ENCODE measurements around the gene TMEM266. TPM values are rescaled to one million over a fixed set of nuclear protein-coding genes. Genes with fewer than 3 reads are reported as not detected.

TMEM266 gene
- total RNA-seq, 2 experiments from 2014 or later: 0.14 TPM; not detected in 1

DNA sequence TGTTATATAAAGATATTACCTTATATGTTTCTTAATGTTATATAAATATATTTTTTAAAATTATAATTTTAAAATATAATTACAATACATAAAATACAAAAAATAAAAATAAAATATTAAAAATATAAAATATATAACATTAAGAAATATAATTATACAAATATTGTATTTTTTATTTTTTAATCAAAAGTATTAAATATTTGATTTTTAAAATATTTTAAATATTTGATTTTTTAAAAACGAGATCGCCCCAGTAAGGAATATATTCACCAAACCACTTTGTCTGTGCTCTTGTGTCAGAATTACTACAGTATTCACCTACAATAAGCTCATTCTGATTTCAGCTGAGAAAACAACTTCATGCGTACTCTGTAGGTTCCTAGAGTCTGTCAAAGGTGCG lies 162.4 kb downstream of the TMEM266 start:
- no peaks in the 10 kb centered on the region for H3K27me3 Mint-ChIP-seq
- H3K4me1 Mint-ChIP-seq (ENCODE audit: low read depth): no peaks in the 10 kb centered on the region
- no peak overlapping the region for H3K27ac Mint-ChIP-seq
- ChIA-PET CTCF (interaction anchor here (1.4 to 1.6 kb wide), 2 partner anchors 8 to 14 kb away, joined by 5 to 9 read pairs; no protein-coding TSS in a partner anchor), POLR2A (no interaction called here)
- no peak overlapping the region for H3K4me3 Mint-ChIP-seq
- DNase-seq: no peak
- H3K9me3 Mint-ChIP-seq: no peaks in the 10 kb centered on the region
- intact Hi-C loops (cut with micrococcal nuclease): no loop called here
- H3K36me3 Mint-ChIP-seq: peaks cover 30% of the 10 kb centered on the region

- intact Hi-C loops (cut with micrococcal nuclease): no loop called here
- ChIA-PET CTCF (interaction anchor here (1.4 to 1.6 kb wide), 2 partner anchors 9 to 12 kb away, joined by 5 to 9 read pairs; no protein-coding TSS in a partner anchor), POLR2A (no interaction called here)
- no peak overlapping the region for H3K4me3 Mint-ChIP-seq
- no peaks in the 10 kb centered on the region for H3K4me1 Mint-ChIP-seq (ENCODE audit: low read depth)
- no peaks in the 10 kb centered on the region for H3K27me3 Mint-ChIP-seq
- no peak for DNase-seq
- H3K9me3 Mint-ChIP-seq: no peaks in the 10 kb centered on the region
- H3K36me3 Mint-ChIP-seq: peaks cover 30% of the 10 kb centered on the region
- no peak overlapping the region for H3K27ac Mint-ChIP-seq
Observed at GRCh38 chr15:76223521-76223920, 163.7 kb downstream of the TMEM266 start.

DNA sequence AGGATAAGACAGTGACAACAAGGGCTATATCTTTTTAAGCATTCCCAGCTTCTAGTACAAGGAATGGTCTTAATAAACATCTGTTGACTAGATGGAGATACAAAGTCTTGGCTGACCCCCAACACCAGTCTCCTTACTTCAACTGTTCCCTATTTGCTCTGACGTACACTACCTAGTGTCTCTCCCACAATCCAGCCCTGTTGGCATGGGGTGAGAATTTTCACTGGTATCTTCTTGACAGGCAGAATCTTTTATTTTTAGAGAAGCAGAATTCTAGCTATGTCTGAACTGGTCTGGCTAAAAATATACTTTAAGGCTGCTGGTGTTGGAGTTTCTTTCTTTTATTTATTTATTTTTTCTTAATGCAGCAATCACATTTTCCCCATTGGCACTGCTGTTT lies 169.5 kb downstream of the TMEM266 start:
- Mint-ChIP-seq H3K27ac (no peak overlapping the region), H3K27me3 (no peaks in the 10 kb centered on the region), H3K4me3 (no peak overlapping the region), H3K4me1 (ENCODE audit: low read depth) (no peaks in the 10 kb centered on the region), H3K9me3 (no peaks in the 10 kb centered on the region), H3K36me3 (peaks cover 16% of the 10 kb centered on the region)
- no peak for DNase-seq
- ChIA-PET POLR2A (no interaction called here), CTCF (interaction anchor here (1.6 kb wide), 1 partner anchor 32 kb away, joined by 3 read pairs; no protein-coding TSS in a partner anchor)
- intact Hi-C loops (cut with micrococcal nuclease): no loop called here

DNA sequence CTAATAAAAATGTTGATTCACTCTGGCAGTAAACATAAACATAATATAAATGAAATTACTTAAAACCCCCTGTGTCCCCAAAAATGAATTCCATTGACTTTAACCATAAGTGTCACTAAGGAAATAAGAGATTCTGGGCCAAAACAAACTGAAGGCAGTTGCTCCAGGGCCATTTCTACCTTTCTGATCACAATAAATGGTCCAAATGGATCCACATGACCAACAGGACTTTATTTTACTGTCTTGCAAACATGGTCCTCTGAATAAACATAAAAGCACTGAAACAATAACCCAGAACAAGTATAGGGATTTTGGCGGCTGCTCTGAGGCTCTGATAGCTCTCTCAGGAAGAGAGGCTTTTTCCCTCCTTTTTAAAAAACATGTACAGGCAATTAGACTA lies 174.1 kb downstream of the TMEM266 start:
- intact Hi-C loops (cut with micrococcal nuclease): loop anchor here (10.0 kb wide), 1 partner anchor 631 kb away; no protein-coding TSS in a partner anchor
- no peaks in the 10 kb centered on the region for H3K27me3 Mint-ChIP-seq

GRCh38 chr15:76234337-76234889 lies 174.6 kb downstream of the TMEM266 start:
- POLR2A ChIA-PET: no interaction called here
- Mint-ChIP-seq H3K9me3 (no peaks in the 10 kb centered on the region), H3K27ac (no peak overlapping the region), H3K4me3 (no peak overlapping the region), H3K27me3 (no peaks in the 10 kb centered on the region), H3K4me1 (ENCODE audit: low read depth) (no peaks in the 10 kb centered on the region), H3K36me3 (peaks cover 6% of the 10 kb centered on the region)
- CTCF ChIA-PET: interaction anchor here (1.1 to 1.6 kb wide), 5 partner anchors 9 to 95 kb away, joined by 3 to 6 read pairs (median 3); no protein-coding TSS in a partner anchor
- intact Hi-C loops (cut with micrococcal nuclease): loop anchor here (10.0 kb wide), 1 partner anchor 630 kb away; no protein-coding TSS in a partner anchor
- DNase-seq: no peak

More for the DNA sequence above, 174.1 kb downstream of the TMEM266 start:
- peaks cover 6% of the 10 kb centered on the region for H3K36me3 Mint-ChIP-seq
- ChIA-PET POLR2A (no interaction called here), CTCF (interaction anchor here (1.1 to 1.4 kb wide), 2 partner anchors 15 to 51 kb away, joined by 3 read pairs; no protein-coding TSS in a partner anchor)
- H3K4me1 Mint-ChIP-seq (ENCODE audit: low read depth): no peaks in the 10 kb centered on the region
- DNase-seq: no peak
- no peak overlapping the region for H3K27ac Mint-ChIP-seq
- H3K4me3 Mint-ChIP-seq: no peak overlapping the region
- H3K9me3 Mint-ChIP-seq: no peaks in the 10 kb centered on the region

DNA sequence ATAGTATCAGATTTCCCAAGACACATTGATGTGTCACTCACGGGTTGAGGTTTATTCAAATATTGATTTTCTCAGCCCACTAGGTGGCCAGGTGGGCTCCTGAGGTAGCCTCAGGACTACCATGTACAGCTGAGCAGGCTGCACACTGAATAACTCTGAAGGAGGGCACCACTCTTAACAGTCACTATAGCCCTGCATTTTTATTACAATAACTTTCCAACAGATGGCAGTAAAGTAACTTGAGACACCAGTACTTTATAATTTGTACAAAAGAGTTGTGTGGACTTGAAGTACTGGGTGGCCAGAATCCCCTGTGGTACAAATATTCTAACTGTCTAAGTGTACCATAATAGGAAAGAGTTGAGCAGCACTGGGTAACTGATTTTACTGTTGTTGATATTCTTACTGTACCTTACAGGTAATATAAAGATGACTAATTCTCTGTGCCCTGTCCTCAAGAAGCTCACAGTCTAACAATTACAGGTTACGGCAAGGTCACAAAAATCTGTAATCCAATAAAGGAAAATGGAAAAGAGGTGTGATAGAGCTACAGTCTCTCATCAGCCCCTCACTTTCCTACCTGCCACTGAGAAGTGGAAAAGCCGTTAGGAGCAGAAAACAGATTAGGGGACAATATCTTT lies 175.5 kb downstream of the TMEM266 start:
- intact Hi-C loops (cut with micrococcal nuclease): loop anchor here (5.0 to 10.0 kb wide), 2 partner anchors 97 to 629 kb away; no protein-coding TSS in a partner anchor
- no peak for DNase-seq
- POLR2A ChIA-PET: no interaction called here
- Mint-ChIP-seq H3K9me3 (no peaks in the 10 kb centered on the region), H3K4me1 (ENCODE audit: low read depth) (no peaks in the 10 kb centered on the region), H3K36me3 (peaks cover 6% of the 10 kb centered on the region), H3K27me3 (no peaks in the 10 kb centered on the region), H3K27ac (no peak overlapping the region), H3K4me3 (no peak overlapping the region)
- CTCF ChIA-PET: interaction anchor here (0.6 to 2.4 kb wide), 14 partner anchors 8 to 781 kb away, joined by 3 to 9 read pairs (median 3); no protein-coding TSS in a partner anchor

GRCh38 chr15:76236350-76236749 lies 176.6 kb downstream of the TMEM266 start:
- no peak overlapping the region for H3K27ac Mint-ChIP-seq
- ChIA-PET POLR2A (no interaction called here), CTCF (interaction anchor here (0.7 to 2.4 kb wide), 7 partner anchors 9 to 636 kb away, joined by 3 to 9 read pairs (median 3); no protein-coding TSS in a partner anchor)
- no peaks in the 10 kb centered on the region for H3K36me3 Mint-ChIP-seq
- DNase-seq: no peak
- H3K27me3 Mint-ChIP-seq: no peaks in the 10 kb centered on the region
- no peak overlapping the region for H3K4me3 Mint-ChIP-seq
- H3K9me3 Mint-ChIP-seq: no peaks in the 10 kb centered on the region
- intact Hi-C loops (cut with micrococcal nuclease): loop anchor here (5.0 to 10.0 kb wide), 2 partner anchors 96 to 628 kb away; no protein-coding TSS in a partner anchor
- no peaks in the 10 kb centered on the region for H3K4me1 Mint-ChIP-seq (ENCODE audit: low read depth)

GRCh38 chr15:76239786-76240185 lies 180.0 kb downstream of the TMEM266 start:
- Mint-ChIP-seq H3K27ac (no peak overlapping the region), H3K36me3 (peaks cover 8% of the 10 kb centered on the region), H3K9me3 (no peaks in the 10 kb centered on the region), H3K27me3 (no peaks in the 10 kb centered on the region), H3K4me3 (no peak overlapping the region), H3K4me1 (ENCODE audit: low read depth) (no peaks in the 10 kb centered on the region)
- intact Hi-C loops (cut with micrococcal nuclease): loop anchor here (5.0 to 10.0 kb wide), 2 partner anchors 93 to 625 kb away; no protein-coding TSS in a partner anchor
- CTCF ChIA-PET: no interaction called here
- POLR2A ChIA-PET: no interaction called here
- DNase-seq: no peak

DNA sequence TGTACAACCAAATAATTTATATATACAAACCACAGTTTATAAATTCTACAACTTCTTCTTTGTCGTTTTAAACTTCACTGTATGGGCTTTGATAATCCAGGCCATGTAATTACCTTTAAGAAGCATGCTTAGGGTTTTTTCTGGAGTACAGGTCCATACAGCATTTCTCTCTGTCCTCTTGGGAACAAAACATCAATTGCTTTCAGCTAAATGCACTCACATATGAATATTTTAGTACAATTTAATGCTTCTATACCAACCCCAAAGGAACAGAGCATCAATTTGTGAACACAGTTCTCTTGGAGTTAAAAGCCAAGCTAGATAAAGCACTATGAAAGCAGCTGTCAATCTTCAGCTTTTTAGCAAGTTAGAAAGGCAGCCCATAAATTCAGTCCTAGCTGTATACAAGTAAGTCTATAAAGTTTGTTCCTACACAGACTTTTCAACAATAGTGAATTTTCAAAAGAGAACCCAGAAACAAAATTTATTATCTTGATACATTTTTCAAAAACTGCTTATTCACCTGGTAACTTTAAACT lies 185.4 kb downstream of the TMEM266 start:
- Mint-ChIP-seq H3K27ac (no peak overlapping the region), H3K27me3 (no peaks in the 10 kb centered on the region), H3K9me3 (no peaks in the 10 kb centered on the region), H3K4me3 (no peak overlapping the region), H3K4me1 (ENCODE audit: low read depth) (no peaks in the 10 kb centered on the region), H3K36me3 (peaks cover 8% of the 10 kb centered on the region)
- ChIA-PET POLR2A (interaction anchor here (0.7 kb wide), 1 partner anchor 50 kb away, joined by 4 read pairs; no protein-coding TSS in a partner anchor), CTCF (interaction anchor here (0.5 kb wide), 1 partner anchor 9 kb away, joined by 3 read pairs; no protein-coding TSS in a partner anchor)
- DNase-seq: no peak
- intact Hi-C loops (cut with micrococcal nuclease): no loop called here

DNA sequence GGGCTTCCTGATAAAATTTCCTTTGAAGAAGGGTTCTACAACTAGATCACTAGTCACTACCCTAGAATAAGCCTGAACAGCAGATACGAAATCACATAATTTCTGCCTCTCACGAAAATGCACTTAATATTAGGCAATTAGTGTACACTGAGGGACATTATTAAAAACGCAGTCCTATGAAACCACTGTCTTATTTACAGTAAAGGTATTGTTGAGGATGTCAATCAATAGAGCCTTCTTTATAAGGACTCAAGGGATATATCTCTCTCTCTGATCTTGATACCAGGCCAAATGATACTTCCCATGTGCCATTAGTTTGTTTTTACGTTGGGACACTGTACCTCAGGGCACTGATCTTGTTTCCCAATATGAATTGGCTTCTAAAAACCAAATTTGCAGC lies 191.9 kb downstream of the TMEM266 start:
- ChIA-PET CTCF (interaction anchor here (0.5 kb wide), 1 partner anchor 589 kb away, joined by 3 read pairs; no protein-coding TSS in a partner anchor), POLR2A (no interaction called here)
- Mint-ChIP-seq H3K4me3 (no peak overlapping the region), H3K27ac (no peak overlapping the region), H3K36me3 (peaks cover 3% of the 10 kb centered on the region), H3K9me3 (no peaks in the 10 kb centered on the region), H3K27me3 (no peaks in the 10 kb centered on the region), H3K4me1 (ENCODE audit: low read depth) (peaks cover 3% of the 10 kb centered on the region)
- DNase-seq: no peak
- intact Hi-C loops (cut with micrococcal nuclease): no loop called here

DNA sequence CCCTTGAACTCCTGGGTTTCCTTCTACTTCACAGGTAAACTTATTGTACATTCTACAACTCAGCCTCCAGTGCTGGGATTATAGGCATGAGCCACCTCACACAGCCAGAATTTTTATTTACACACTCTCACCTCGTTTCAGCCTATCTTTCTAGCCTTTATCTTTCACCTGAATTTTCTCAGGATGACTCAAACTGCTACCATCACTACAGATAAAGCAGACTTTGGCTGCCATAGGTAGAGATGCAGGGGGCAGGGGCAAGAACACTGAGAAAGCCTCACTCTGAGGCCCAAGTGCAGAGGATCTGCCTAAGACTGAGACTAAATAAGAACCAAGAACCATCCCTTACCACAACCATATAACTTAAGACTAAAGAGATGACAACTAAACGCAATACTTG lies 192.5 kb downstream of the TMEM266 start:
- no peak for DNase-seq
- intact Hi-C loops (cut with micrococcal nuclease): no loop called here
- Mint-ChIP-seq H3K9me3 (no peaks in the 10 kb centered on the region), H3K27me3 (no peaks in the 10 kb centered on the region), H3K4me3 (no peak overlapping the region), H3K27ac (no peak overlapping the region), H3K36me3 (peaks cover 3% of the 10 kb centered on the region), H3K4me1 (ENCODE audit: low read depth) (peaks cover 3% of the 10 kb centered on the region)
- POLR2A ChIA-PET: no interaction called here
- CTCF ChIA-PET: no interaction called here

All from activated CD4-positive, alpha-beta memory T cell treated with anti-CD3 and anti-CD28 coated beads for 36 hours (primary cell).